Activated T-helper 1 cell treated with Interleukin-2 at 50 U/mL for 16 hours (primary cell): ENCODE data around the gene PIP5KL1.
A peak's percentile ranks its signal among the peaks of the same experiment; 100 is the strongest.

Source experiments
- DNase-seq: peaks from one replicate; pipeline ENCODE4 v3.0.0-alpha.2; 2020; ENCODE audit warnings: low read depth

Gene PIP5KL1

GRCh38 chr9:127930231-127931091, at the start of gene PIP5KL1:
PIP5KL1 (minus strand) TSS chr9:127930777; CDS start chr9:127930752, 25 bp downstream.
- DNase-seq: peak; percentile 60

- peak; percentile 51 for DNase-seq
Measured at GRCh38 chr9:127980060-127980705, 49.6 kb upstream of the PIP5KL1 start.

GRCh38 chr9:127979333-127980059, 48.9 kb upstream of the PIP5KL1 start:
- no peak for DNase-seq

GRCh38 chr9:127979015-127979332, 48.4 kb upstream of the PIP5KL1 start:
- no peak for DNase-seq

- no peak for DNase-seq
Measured at GRCh38 chr9:127977884-127978647, 47.5 kb upstream of the PIP5KL1 start.

GRCh38 chr9:127977009-127977883, 46.7 kb upstream of the PIP5KL1 start:
- no peak for DNase-seq

- DNase-seq: no peak
Measured at GRCh38 chr9:127976498-127976897, 45.9 kb upstream of the PIP5KL1 start.

- DNase-seq: no peak
Measured at GRCh38 chr9:127975376-127976315, 45.1 kb upstream of the PIP5KL1 start.

GRCh38 chr9:127974769-127975261, 44.2 kb upstream of the PIP5KL1 start:
- DNase-seq: no peak

- DNase-seq: no peak
Measured at GRCh38 chr9:127974001-127974768, 43.6 kb upstream of the PIP5KL1 start.

GRCh38 chr9:127973169-127974000, 42.8 kb upstream of the PIP5KL1 start:
- DNase-seq: no peak

- no peak for DNase-seq
Measured at GRCh38 chr9:127972236-127972871, 41.8 kb upstream of the PIP5KL1 start.

- no peak for DNase-seq
Measured at GRCh38 chr9:127971357-127972235, 41.0 kb upstream of the PIP5KL1 start.

GRCh38 chr9:127970401-127971313, 40.1 kb upstream of the PIP5KL1 start:
- peak; percentile 53 for DNase-seq

- DNase-seq: no peak
Measured at GRCh38 chr9:127968700-127969383, 38.3 kb upstream of the PIP5KL1 start.
